Osteoblast (primary cell): ENCODE results near the gene LRP2. TPM values are rescaled to one million over a fixed set of nuclear protein-coding genes. Genes with fewer than 3 reads are reported as not detected.

ENCODE experiments used
- DNase-seq: peaks from one replicate; pipeline ENCODE4 v3.0.0; 2011; ENCODE audit warnings: low spot score, mixed read lengths; ENCODE audit not compliant: insufficient read length; ENCODE audit errors: missing footprints
- H2AFZ ChIP-seq: 2 replicates; pipeline ENCODE4 v1.6.0; 2011; ENCODE audit warnings: mild to moderate bottlenecking, low read length
- H3K27ac ChIP-seq: 2 replicates; pipeline ENCODE4 v1.5.1; 2011; ENCODE audit warnings: mild to moderate bottlenecking, low read depth, low read length, moderate library complexity
- H3K27me3 ChIP-seq: 2 replicates; pipeline ENCODE4 v1.6.0; 2012; ENCODE audit warnings: mild to moderate bottlenecking, control low read depth, inconsistent platforms, low read length, moderate library complexity; ENCODE audit not compliant: insufficient read depth
- H3K36me3 ChIP-seq: 2 replicates; pipeline ENCODE4 v1.5.1; 2011; ENCODE audit warnings: mild to moderate bottlenecking, low read length, control low read depth, moderate library complexity; ENCODE audit not compliant: insufficient read depth
- H3K4me1 ChIP-seq: 2 replicates; pipeline ENCODE4 v1.5.1; 2011; ENCODE audit warnings: mild to moderate bottlenecking, low read length, control low read depth, moderate library complexity; ENCODE audit not compliant: insufficient read depth
- H3K4me2 ChIP-seq: 2 replicates; pipeline ENCODE4 v1.6.0; 2011; ENCODE audit warnings: mild to moderate bottlenecking, low read length; ENCODE audit not compliant: insufficient read depth
- H3K4me3 ChIP-seq: fragments of 200-600 bp; sonication (generic); 3 replicates; pipeline ENCODE4 v1.5.1; 2012; ENCODE audit warnings: mild to moderate bottlenecking, low read length, inconsistent platforms; ENCODE audit not compliant: insufficient read depth
- H3K79me2 ChIP-seq: 2 replicates; pipeline ENCODE4 v1.6.0; 2012; ENCODE audit warnings: mild to moderate bottlenecking, low read length, control low read depth, inconsistent platforms; ENCODE audit not compliant: insufficient read depth
- H3K9me3 ChIP-seq: 2 replicates; pipeline ENCODE4 v1.5.1; 2011; ENCODE audit warnings: low read depth, low read length, control low read depth
- H4K20me1 ChIP-seq: 2 replicates; pipeline ENCODE4 v1.6.0; 2012; ENCODE audit warnings: mild to moderate bottlenecking, low read length, control low read depth; ENCODE audit not compliant: insufficient read depth
- CTCF ChIP-seq: IDR thresholded peaks from 2 replicates; pipeline ENCODE4 v1.5.1; 2011; ENCODE audit warnings: mild to moderate bottlenecking, low read depth, low read length, moderate library complexity; ENCODE audit errors: extremely low read depth
- total RNA-seq: library from RNA; depleted of rRNA; stranded (reverse); fragments of >200 nt; gene quantifications from 2 replicates; pipeline ENCODE4 v1.2.3, GENCODE V29; 2012

LRP2 gene
- total RNA-seq, 1 donor, result not detected

DNA sequence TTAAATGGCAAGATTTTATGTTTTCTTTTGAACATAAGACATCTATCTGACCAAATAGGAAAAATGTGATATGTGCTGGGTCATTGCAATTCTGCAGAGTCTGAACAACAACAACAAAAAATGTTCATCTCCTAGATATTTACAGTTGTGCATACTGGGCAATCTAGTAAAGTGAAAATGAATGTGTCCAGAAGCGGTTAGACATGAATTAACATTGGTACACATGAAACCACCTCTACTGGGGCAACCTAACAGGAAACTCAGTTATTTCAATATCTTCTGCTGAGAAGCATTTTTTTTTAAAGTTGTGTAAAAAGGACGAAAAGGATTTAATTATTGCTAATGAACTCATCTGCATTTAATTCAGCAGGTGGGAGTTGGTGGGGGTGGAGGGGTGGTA lies 216.1 kb downstream of the LRP2 start:
- no peaks in the 10 kb centered on the region for H3K4me1 ChIP-seq
- H4K20me1 ChIP-seq, result no peaks in the 10 kb centered on the region
- no peak overlapping the region for H3K4me2 ChIP-seq
- H3K36me3 ChIP-seq, result no peaks in the 10 kb centered on the region
- H3K9me3 ChIP-seq, result no peaks in the 10 kb centered on the region
- no peak overlapping the region for H3K4me3 ChIP-seq
- peaks cover 6% of the 10 kb centered on the region for H3K27me3 ChIP-seq
- no peaks in the 10 kb centered on the region for H3K79me2 ChIP-seq
- no peak overlapping the region for H2AFZ ChIP-seq
- TF ChIP-seq CTCF, result no peak
- no peak for DNase-seq
- H3K27ac ChIP-seq, result no peak overlapping the region

- peaks cover 2% of the 10 kb centered on the region for H3K27me3 ChIP-seq
- H3K4me1 ChIP-seq, result no peaks in the 10 kb centered on the region
- H3K79me2 ChIP-seq, result no peaks in the 10 kb centered on the region
- TF ChIP-seq CTCF, result no peak
- no peaks in the 10 kb centered on the region for H4K20me1 ChIP-seq
- DNase-seq, result no peak
- no peak overlapping the region for H3K27ac ChIP-seq
- no peak overlapping the region for H2AFZ ChIP-seq
- no peak overlapping the region for H3K4me2 ChIP-seq
- H3K9me3 ChIP-seq, result no peaks in the 10 kb centered on the region
- no peak overlapping the region for H3K4me3 ChIP-seq
- H3K36me3 ChIP-seq, result no peaks in the 10 kb centered on the region
Measured at GRCh38 chr2:169143998-169144397, 218.3 kb downstream of the LRP2 start.

GRCh38 chr2:169141713-169142352 lies 220.5 kb downstream of the LRP2 start:
- Histone ChIP-seq H3K27me3 (peaks cover under 1% of the 10 kb centered on the region), H3K4me2 (no peak overlapping the region), H3K4me3 (no peak overlapping the region), H3K36me3 (no peaks in the 10 kb centered on the region), H4K20me1 (no peaks in the 10 kb centered on the region), H3K9me3 (no peaks in the 10 kb centered on the region), H3K4me1 (no peaks in the 10 kb centered on the region), H2AFZ (no peak overlapping the region), H3K79me2 (no peaks in the 10 kb centered on the region), H3K27ac (no peak overlapping the region)
- TF ChIP-seq CTCF, result peak; percentile 94
- peak; percentile 63 for DNase-seq

GRCh38 chr2:169139993-169140767 lies 222.2 kb downstream of the LRP2 start:
- Histone ChIP-seq H3K9me3 (no peaks in the 10 kb centered on the region), H3K4me1 (no peaks in the 10 kb centered on the region), H3K36me3 (no peaks in the 10 kb centered on the region), H3K27ac (no peak overlapping the region), H3K4me3 (no peak overlapping the region), H3K79me2 (no peaks in the 10 kb centered on the region), H4K20me1 (no peaks in the 10 kb centered on the region), H2AFZ (no peak overlapping the region), H3K4me2 (no peak overlapping the region), H3K27me3 (no peaks in the 10 kb centered on the region)
- no peak for DNase-seq
- no peak for TF ChIP-seq CTCF
